H1 (cell line): ENCODE measurements around the gene ESRRB. TPM values are rescaled to one million over a fixed set of nuclear protein-coding genes. Genes with fewer than 3 reads are reported as not detected.

Experiments
- CTCF ChIA-PET: fragments of 300-600 bp; sonication (Branson Sonifier 250); formaldehyde crosslinking; loops from one replicate; lab custom pipeline; 2021; ENCODE audit not compliant: partially characterized antibody; lab: Charles Lee
- POLR2A ChIA-PET: fragments of 300-600 bp; sonication (Branson Sonifier 250); formaldehyde crosslinking; loops from one replicate; lab custom pipeline; 2021; ENCODE audit warnings: inconsistent platforms; ENCODE audit not compliant: partially characterized antibody; lab: Charles Lee
- DNase-seq, 2 experiments: peaks; one replicate each; pipeline versions ENCODE4 v3.0.0 to v3.0.0-alpha.2; 2010 to 2022; ENCODE audit warnings: low spot score in 2 of 2, low read depth in 1 of 2, mixed read lengths in 1 of 2
- FAIRE-seq: peaks from 2 replicates; lab custom pipeline; 2011; peaks lifted over from hg19 to GRCh38; lab: Jason Lieb, UNC
- H2AFZ ChIP-seq: 2 replicates; pipeline ENCODE4 v1.8.1; 2012; ENCODE audit warnings: low read length, inconsistent platforms
- H2AK5ac ChIP-seq: 2 replicates; pipeline ENCODE4 v1.6.1; 2013; ENCODE audit warnings: low read depth, low read length
- H2BK120ac ChIP-seq: replicated peaks from 2 replicates; pipeline ENCODE3; 2013; ENCODE audit warnings: low read depth, low read length, inconsistent platforms
- H2BK12ac ChIP-seq: 2 replicates; pipeline ENCODE4 v1.6.1; 2013; ENCODE audit warnings: low read depth, low read length
- H2BK15ac ChIP-seq: 2 replicates; pipeline ENCODE4 v1.6.1; 2013; ENCODE audit warnings: low read length
- H2BK20ac ChIP-seq: 2 replicates; pipeline ENCODE4 v1.6.1; 2013; ENCODE audit warnings: low read length
- H2BK5ac ChIP-seq: 2 replicates; pipeline ENCODE4 v1.6.1; 2013; ENCODE audit warnings: low read depth, low read length
- H3K14ac ChIP-seq: 2 replicates; pipeline ENCODE4 v1.6.1; 2013; ENCODE audit warnings: inconsistent platforms; ENCODE audit not compliant: insufficient read length
- H3K18ac ChIP-seq: 2 replicates; pipeline ENCODE4 v1.6.1; 2013; ENCODE audit warnings: low read length; ENCODE audit errors: extremely low read depth
- H3K23ac ChIP-seq: 2 replicates; pipeline ENCODE4 v1.6.1; 2013; ENCODE audit warnings: inconsistent platforms; ENCODE audit not compliant: insufficient read length
- H3K23me2 ChIP-seq: 2 replicates; pipeline ENCODE4 v1.6.1; 2013; ENCODE audit warnings: low read depth, low read length
- H3K27ac ChIP-seq: 2 replicates; pipeline ENCODE4 v1.6.1; 2011; ENCODE audit warnings: low read depth, low read length, inconsistent platforms
- H3K27me3 ChIP-seq, 4 experiments: replicated peaks in 1 of 4; 1 replicate in 1 of 4; 2 replicates in 3 of 4; pipeline versions ENCODE4 v1.6.1 to v1.8.1; 2011 to 2013; ENCODE audit warnings: low read length in 3 of 4, mild to moderate bottlenecking in 3 of 4, inconsistent platforms in 2 of 4, mixed read lengths in 2 of 4, moderate library complexity in 1 of 4; ENCODE audit not compliant: control insufficient read depth in 3 of 4, insufficient read depth in 3 of 4; ENCODE audit errors: extremely low read depth in 1 of 4
- H3K36me3 ChIP-seq, 4 experiments: 2 replicates each; pipeline versions ENCODE4 v1.6.1 to v1.8.1; 2011 to 2013; ENCODE audit warnings: mild to moderate bottlenecking in 4 of 4, low read length in 3 of 4, moderate library complexity in 2 of 4, control low read depth in 1 of 4, inconsistent platforms in 1 of 4; ENCODE audit not compliant: insufficient read depth in 4 of 4, control insufficient read depth in 2 of 4
- H3K4ac ChIP-seq: replicated peaks from 2 replicates; pipeline ENCODE3; 2013; ENCODE audit warnings: low read length, low read depth, mixed read lengths, inconsistent platforms; ENCODE audit not compliant: insufficient read length
- H3K4me1 ChIP-seq, 4 experiments: replicated peaks in 1 of 4; 1 replicate in 1 of 4; 2 replicates in 3 of 4; pipeline versions ENCODE4 v1.6.1 to v1.8.1; 2011 to 2013; ENCODE audit warnings: low read length in 3 of 4, inconsistent platforms in 2 of 4, mixed read lengths in 1 of 4; ENCODE audit not compliant: insufficient read depth in 4 of 4, control insufficient read depth in 3 of 4
- H3K4me2 ChIP-seq, 2 experiments: 2 replicates each; pipeline versions ENCODE4 v1.6.1 to v1.8.1; 2011 to 2013; ENCODE audit warnings: low read depth in 2 of 2, low read length in 2 of 2, control low read depth in 1 of 2, inconsistent platforms in 1 of 2, mild to moderate bottlenecking in 1 of 2; ENCODE audit not compliant: insufficient read depth in 1 of 2
- H3K4me3 ChIP-seq, 4 experiments: fragments of 200-600, 300-600 bp in 1 of 4; sonication (generic), shearing (Covaris generic), sonication (Bioruptor Twin) in 1 of 4; 2 replicates each; pipeline versions ENCODE4 v1.5.1 to v1.8.1; 2011 to 2016; ENCODE audit warnings: low read length in 4 of 4, low read depth in 3 of 4, control low read depth in 2 of 4, inconsistent platforms in 2 of 4, mild to moderate bottlenecking in 2 of 4, mixed read lengths in 1 of 4, moderate library complexity in 1 of 4; ENCODE audit not compliant: insufficient read depth in 2 of 4; ENCODE audit errors: extremely low read depth in 1 of 4
- H3K56ac ChIP-seq: replicated peaks from 2 replicates; pipeline ENCODE3; 2013; ENCODE audit warnings: low read depth, mild to moderate bottlenecking, mixed read lengths, low read length, inconsistent platforms; ENCODE audit not compliant: insufficient read length
- H3K79me1 ChIP-seq: 2 replicates; pipeline ENCODE4 v1.6.1; 2013; ENCODE audit warnings: low read depth, low read length, control low read depth
- H3K79me2 ChIP-seq, 2 experiments: 2 replicates each; pipeline versions ENCODE4 v1.6.1 to v1.8.1; 2012 to 2013; ENCODE audit warnings: low read length in 2 of 2, mild to moderate bottlenecking in 2 of 2, inconsistent platforms in 1 of 2; ENCODE audit not compliant: insufficient read depth in 2 of 2, control insufficient read depth in 1 of 2
- H3K9ac ChIP-seq, 4 experiments: replicated peaks in 1 of 4; 1 replicate in 1 of 4; 2 replicates in 3 of 4; pipeline versions ENCODE4 v1.6.1 to v1.8.1; 2011 to 2013; ENCODE audit warnings: low read depth in 3 of 4, low read length in 3 of 4, control low read depth in 2 of 4, mild to moderate bottlenecking in 2 of 4, moderate library complexity in 2 of 4, inconsistent platforms in 1 of 4; ENCODE audit errors: extremely low read depth in 1 of 4
- H3K9me3 ChIP-seq, 2 experiments: 2 replicates each; pipeline versions ENCODE4 v1.6.1 to v1.8.1; 2012 to 2013; ENCODE audit warnings: mild to moderate bottlenecking in 2 of 2, moderate library complexity in 2 of 2, control low read depth in 1 of 2, inconsistent platforms in 1 of 2, low read depth in 1 of 2, low read length in 1 of 2, mixed read lengths in 1 of 2; ENCODE audit not compliant: insufficient read depth in 2 of 2
- H4K20me1 ChIP-seq, 2 experiments: replicated peaks in 1 of 2; 2 replicates each; pipeline versions ENCODE3 to v1.8.1; 2011 to 2013; ENCODE audit warnings: inconsistent platforms in 2 of 2, low read length in 2 of 2, mild to moderate bottlenecking in 1 of 2; ENCODE audit not compliant: insufficient read depth in 2 of 2, control insufficient read depth in 1 of 2
- H4K5ac ChIP-seq: 2 replicates; pipeline ENCODE4 v1.6.1; 2013; ENCODE audit warnings: low read length, low read depth, mixed read lengths, inconsistent platforms; ENCODE audit not compliant: insufficient read length
- H4K8ac ChIP-seq: 2 replicates; pipeline ENCODE4 v1.8.0; 2013; ENCODE audit warnings: mild to moderate bottlenecking, moderate library complexity, low read length, inconsistent platforms; ENCODE audit not compliant: insufficient read depth; ENCODE audit errors: extremely low read depth
- H4K91ac ChIP-seq: replicated peaks from 2 replicates; pipeline ENCODE3; 2013; ENCODE audit warnings: low read length, mixed read lengths, inconsistent platforms; ENCODE audit not compliant: insufficient read length
- E2F6 ChIP-seq: IDR thresholded peaks from 2 replicates; pipeline ENCODE4 v1.6.1; 2012; ENCODE audit warnings: inconsistent platforms
- SIX5 ChIP-seq: IDR thresholded peaks from 2 replicates; pipeline ENCODE4 v1.6.1; 2011; ENCODE audit warnings: mild to moderate bottlenecking, low read depth, low read length
- SP1 ChIP-seq: IDR thresholded peaks from 2 replicates; pipeline ENCODE4 v1.6.1; 2011; ENCODE audit warnings: low read depth, low read length
- SP2 ChIP-seq: IDR thresholded peaks from 2 replicates; pipeline ENCODE4 v1.6.1; 2012; ENCODE audit warnings: mild to moderate bottlenecking, low read length, inconsistent platforms
- TAF7 ChIP-seq: optimal IDR thresholded peaks from 2 replicates; pipeline ENCODE3; 2011; ENCODE audit warnings: low read depth, mild to moderate bottlenecking, inconsistent platforms, low read length, moderate library complexity, borderline replicate concordance
- YY1 ChIP-seq: IDR thresholded peaks from 2 replicates; pipeline ENCODE4 v1.6.1; 2011; ENCODE audit warnings: low read depth, mild to moderate bottlenecking, low read length
- WGBS, 2 experiments: shearing (Covaris generic) in 1 of 2; methylation state at CpG; one replicate each; pipeline versions ENCODE4 v1.1.6 to v1.1.7; 2013 to 2015; ENCODE audit warnings: low lambda C conversion rate in 2 of 2, mixed read lengths in 2 of 2, inconsistent platforms in 1 of 2, low coverage in 1 of 2, missing lambda C conversion rate in 1 of 2; ENCODE audit not compliant: insufficient replicate concordance in 2 of 2, insufficient coverage in 1 of 2, insufficient read length in 1 of 2; ENCODE audit errors: extremely low coverage in 1 of 2, missing lambda C conversion rate in 1 of 2; 5-methylcytosine and 5-hydroxymethylcytosine counted together
- polyA plus RNA-seq, 7 experiments: library from polyadenylated mRNA; depleted of rRNA in 3 of 7; stranded (reverse) in 5 of 7; unstranded in 2 of 7; fragments of >200 nt in 5 of 7; fragments of 200-250 nt in 2 of 7; gene quantifications; 1 replicate in 5 of 7; 2 replicates in 1 of 7; 4 replicates in 1 of 7; pipeline versions ENCODE4 v1.2.1 to v1.2.3, GENCODE V29; 2011 to 2013; ENCODE audit warnings: missing spikeins in 2 of 7, mixed read lengths in 2 of 7
- total RNA-seq: library from RNA; stranded (reverse); fragmentation: NEBNext Ultra II Directional; extraction: Animal tissue kit (Norgen Biotek cat#: 25700); gene quantifications from 2 replicates; pipeline ENCODE4 v1.2.1, GENCODE V29; 2021

ESRRB gene
- total and polyA plus RNA-seq, 2 of the 8 experiments (the other 6 are each of a cell fraction or from before 2014, with no cell fraction given), result 0.29 to 0.45 TPM

GRCh38 chr14:76489667-76490066 is 113.7 kb downstream of the ESRRB start:
- Histone ChIP-seq H4K5ac (no peak overlapping the region), H3K79me1 (no peaks in the 10 kb centered on the region), H2BK20ac (no peak overlapping the region), H3K4me1 (peaks cover 0 to 4% (median 3%) of the 10 kb centered on the region in 4 experiments; a peak in 3 of 7 replicates), H2BK15ac (no peak overlapping the region), H3K23me2 (no peaks in the 10 kb centered on the region), H4K20me1 (no peaks in the 10 kb centered on the region), H3K4me2 (no peak overlapping the region), H2BK120ac (no peak overlapping the region), H3K14ac (no peak overlapping the region), H3K9me3 (no peaks in the 10 kb centered on the region), H2AFZ (no peak overlapping the region), H3K18ac (no peak overlapping the region), H3K23ac (no peak overlapping the region), H3K9ac (no peak overlapping the region), H4K91ac (no peak overlapping the region), H2BK5ac (no peak overlapping the region), H3K56ac (no peak overlapping the region), H3K4me3 (no peak overlapping the region), H3K27ac (no peak overlapping the region), H4K8ac (no peak overlapping the region), H3K36me3 (no peaks in the 10 kb centered on the region), H3K79me2 (no peaks in the 10 kb centered on the region), H2BK12ac (no peak overlapping the region), H2AK5ac (no peak overlapping the region), H3K4ac (no peak overlapping the region), H3K27me3 (no peaks in the 10 kb centered on the region)
- POLR2A ChIA-PET, result interaction anchor here (1.3 kb wide), 1 partner anchor 19 kb away, joined by 3 read pairs; no protein-coding TSS in a partner anchor
- no peak for FAIRE-seq
- TF ChIP-seq E2F6 (no peak), SIX5 (no peak), TAF7 (no peak), YY1 (no peak), SP1 (no peak), SP2 (no peak)
- 94% methylated on average over 3 of the region's 3 CpGs; no CpG with 5 or more reads in 1 of the 2 experiments for WGBS, 2 experiments
- CTCF ChIA-PET, result interaction anchor here (0.6 to 11.2 kb wide), 11 partner anchors 9 to 156 kb away, joined by 3 to 87 read pairs (median 6); no protein-coding TSS in a partner anchor
- no peak for DNase-seq
